SU-DHL-6 (cell line): ENCODE results near the gene C6orf163.

Experiments used
- CTCF ChIP-seq: fragments of 200-600 bp; sonication (generic); IDR thresholded peaks from one replicate; pipeline ENCODE4 v1.5.1; 2017; ENCODE audit warnings: antibody characterized with exemption, mild to moderate bottlenecking, low read length, moderate library complexity; ENCODE audit not compliant: insufficient read depth, poor library complexity, severe bottlenecking
- EZH2phosphoT487 ChIP-seq: fragments of 200-600 bp; sonication (generic), shearing (Covaris generic); conservative IDR thresholded peaks from 2 replicates; pipeline ENCODE4 v1.6.1; 2018; ENCODE audit warnings: mild to moderate bottlenecking, antibody characterized with exemption, low read length, moderate library complexity, mixed read lengths

GRCh38 chr6:87397656-87398055 is 53.0 kb downstream of the C6orf163 start:
- TF ChIP-seq CTCF (no peak), EZH2phosphoT487 (no peak)
